Measurements from ENCODE around the gene SLC5A11. TPM values are rescaled to one million over a fixed set of nuclear protein-coding genes. Genes with fewer than 3 reads are reported as not detected.
"Not testable (repeated sequence)": the region's sequence is repeated elsewhere in the genome, so short reads cannot be mapped to it uniquely, and the experiment has no call there.

Gene SLC5A11
- total and polyA plus RNA-seq, 7 experiments from 2014 or later, result 0.46 to 0.80 (median 0.66) TPM; not detected in 3

DNA sequence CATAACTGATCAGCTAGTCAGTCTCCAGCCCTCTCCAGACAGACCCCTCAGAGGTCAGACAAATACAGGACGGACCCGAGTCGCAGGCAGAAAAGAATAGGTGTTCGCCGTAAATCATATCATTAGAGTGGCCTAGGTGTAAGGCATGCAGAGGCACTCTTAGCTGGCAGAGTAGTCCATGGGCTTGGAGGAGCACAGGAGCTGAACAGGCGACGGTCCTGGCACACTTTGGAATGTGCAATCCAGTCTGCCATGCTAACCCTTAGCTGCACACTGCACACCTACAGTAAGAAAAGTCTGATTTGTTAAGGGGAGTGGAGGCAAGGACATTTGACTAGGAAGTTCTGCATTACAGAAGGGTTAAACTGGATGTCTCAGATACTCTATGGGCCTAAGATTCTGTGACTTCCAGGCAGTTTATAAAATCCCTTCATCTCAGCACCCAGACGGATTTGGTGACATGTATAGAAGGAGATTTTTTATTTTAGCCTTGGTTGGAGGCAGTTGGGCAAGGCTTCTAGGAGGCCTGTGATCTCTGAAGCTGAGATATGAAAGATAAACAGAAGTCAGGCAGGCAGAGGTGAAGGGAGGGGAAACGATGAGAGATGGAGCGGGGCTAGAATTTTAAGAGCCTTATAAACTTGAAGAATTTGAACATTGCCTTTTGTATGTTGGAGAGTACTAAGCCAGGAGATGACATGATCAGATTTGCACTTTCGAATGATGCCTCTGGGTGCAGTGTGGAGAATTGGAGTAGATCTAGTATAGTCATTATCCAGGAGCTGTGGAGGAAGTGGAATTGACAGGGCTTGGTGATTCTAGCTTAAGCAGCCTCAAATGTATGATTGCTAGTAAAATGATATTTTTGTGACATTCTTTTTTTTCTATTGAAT, 34.6 kb upstream of the SLC5A11 start:
- Mint-ChIP-seq H3K27ac (peak overlapping the region in 5 of 9 donors; percentile 3 to 28 (median 18)), H3K9me3 (no peaks in the 10 kb centered on the region), H3K27me3 (no peaks in the 10 kb centered on the region), H3K4me1 (no peaks in the 10 kb centered on the region), H3K36me3 (peaks cover 14 to 49% (median 24%) of the 10 kb centered on the region in 5 donors), H3K4me3 (no peak overlapping the region)
- ChIA-PET POLR2A (interaction anchor here (0.8 kb wide), 1 partner anchor 81 kb away, joined by 3 read pairs; no protein-coding TSS in a partner anchor), CTCF (interaction anchor here (0.6 to 0.9 kb wide), 3 partner anchors 10 to 770 kb away, joined by 3 to 5 read pairs (median 4); no protein-coding TSS in a partner anchor)
- Histone ChIP-seq H3K27me3 (ENCODE audit: control insufficient read depth in 2 of 2, insufficient read depth in 2 of 2, low read length in 2 of 2) (no peaks in the 10 kb centered on the region), H3K4me3 (ENCODE audit: low read length) (no peak overlapping the region), H3K27ac (ENCODE audit: low read depth, low read length) (no peak overlapping the region), H3K4me1 (ENCODE audit: control insufficient read depth in 2 of 2, insufficient read depth in 2 of 2, low read length in 2 of 2) (no peaks in the 10 kb centered on the region), H3K36me3 (ENCODE audit: control insufficient read depth in 2 of 3, insufficient read depth in 3 of 3, low read length in 3 of 3) (peaks cover 19 to 93% (median 36%) of the 10 kb centered on the region in 3 experiments), H3K9me3 (ENCODE audit: control insufficient read depth in 2 of 3, low read length in 3 of 3) (no peaks in the 10 kb centered on the region)
- intact Hi-C loops (cut with micrococcal nuclease), result loop anchor here in 1 of 2 donors (10.0 kb wide), 1 partner anchor 134 kb away; no protein-coding TSS in a partner anchor
- ATAC-seq, result no peak
- no peak for DNase-seq

- H3K27me3 Mint-ChIP-seq; H3K9me3 Mint-ChIP-seq; H3K4me3 Mint-ChIP-seq; ATAC-seq; H3K27ac ChIP-seq (ENCODE audit: low read depth, low read length); H3K4me3 ChIP-seq (ENCODE audit: low read length); H3K27me3 ChIP-seq (ENCODE audit: control insufficient read depth in 2 of 2, insufficient read depth in 2 of 2, low read length in 2 of 2); H3K9me3 ChIP-seq (ENCODE audit: control insufficient read depth in 2 of 3, low read length in 3 of 3); CTCF ChIA-PET; DNase-seq; H3K4me1 ChIP-seq (ENCODE audit: control insufficient read depth in 2 of 2, insufficient read depth in 2 of 2, low read length in 2 of 2); H3K4me1 Mint-ChIP-seq; H3K27ac Mint-ChIP-seq; POLR2A ChIA-PET: not testable (repeated sequence)
- intact Hi-C loops (cut with micrococcal nuclease), result loop anchor here in 1 of 2 donors (10.0 kb wide), 1 partner anchor 132 kb away; no protein-coding TSS in a partner anchor
- peaks cover 17 to 89% (median 26%) of the 10 kb centered on the region in 3 experiments for H3K36me3 ChIP-seq (ENCODE audit: control insufficient read depth in 2 of 3, insufficient read depth in 3 of 3, low read length in 3 of 3)
- peaks cover 14 to 44% (median 19%) of the 10 kb centered on the region in 5 donors for H3K36me3 Mint-ChIP-seq
Observed at GRCh38 chr16:24812813-24813212, 33.0 kb upstream of the SLC5A11 start.

GRCh38 chr16:24815021-24815420, 30.7 kb upstream of the SLC5A11 start:
- Mint-ChIP-seq H3K9me3 (no peaks in the 10 kb centered on the region), H3K4me1 (peaks cover 0 to 2% (median 0%) of the 10 kb centered on the region in 7 donors), H3K36me3 (peaks cover 18 to 53% (median 35%) of the 10 kb centered on the region in 5 donors), H3K4me3 (no peak overlapping the region), H3K27ac (no peak overlapping the region), H3K27me3 (no peaks in the 10 kb centered on the region)
- DNase-seq, result no peak
- no peaks in the 10 kb centered on the region for H3K27me3 ChIP-seq (ENCODE audit: control insufficient read depth in 2 of 2, insufficient read depth in 2 of 2, low read length in 2 of 2)
- no peak overlapping the region for H3K4me3 ChIP-seq (ENCODE audit: low read length)
- ATAC-seq, result no peak
- intact Hi-C loops (cut with micrococcal nuclease), result loop anchor here in 1 of 2 donors (10.0 kb wide), 1 partner anchor 130 kb away; no protein-coding TSS in a partner anchor
- peaks cover 25 to 89% (median 26%) of the 10 kb centered on the region in 3 experiments for H3K36me3 ChIP-seq (ENCODE audit: control insufficient read depth in 2 of 3, insufficient read depth in 3 of 3, low read length in 3 of 3)
- ChIA-PET POLR2A (no interaction called here), CTCF (interaction anchor here (0.6 kb wide), 1 partner anchor 118 kb away, joined by 3 read pairs; no protein-coding TSS in a partner anchor)
- H3K27ac ChIP-seq (ENCODE audit: low read depth, low read length), result no peak overlapping the region
- H3K4me1 ChIP-seq (ENCODE audit: control insufficient read depth in 2 of 2, insufficient read depth in 2 of 2, low read length in 2 of 2), result no peaks in the 10 kb centered on the region
- no peaks in the 10 kb centered on the region for H3K9me3 ChIP-seq (ENCODE audit: control insufficient read depth in 2 of 3, low read length in 3 of 3)

DNA sequence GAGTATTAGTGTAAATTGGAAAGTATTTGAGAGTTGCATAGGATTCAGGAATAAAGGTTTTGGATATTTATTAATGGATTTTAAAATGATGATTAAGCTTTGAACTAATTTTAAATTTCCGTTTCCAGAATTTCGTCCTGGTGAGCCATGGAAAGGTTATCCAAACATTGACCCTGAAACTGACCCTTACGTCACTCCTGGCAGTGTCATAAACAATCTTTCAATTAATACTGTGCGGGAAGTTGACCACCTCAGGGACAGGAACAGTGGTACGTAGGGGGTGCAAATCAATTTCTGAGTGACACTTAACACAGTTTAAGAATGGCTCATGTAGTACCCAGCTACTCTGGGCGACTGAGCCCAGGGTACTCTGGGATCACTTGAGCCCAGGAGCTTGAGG, 29.1 kb upstream of the SLC5A11 start:
- H3K36me3 ChIP-seq (ENCODE audit: control insufficient read depth in 2 of 3, insufficient read depth in 3 of 3, low read length in 3 of 3), result peaks cover 23 to 89% (median 42%) of the 10 kb centered on the region in 3 experiments
- intact Hi-C loops (cut with micrococcal nuclease), result loop anchor here in 1 of 2 donors (10.0 kb wide), 1 partner anchor 128 kb away; no protein-coding TSS in a partner anchor
- no peak overlapping the region for H3K27ac ChIP-seq (ENCODE audit: low read depth, low read length)
- H3K4me3 ChIP-seq (ENCODE audit: low read length), result no peak overlapping the region
- CTCF ChIA-PET, result no interaction called here
- POLR2A ChIA-PET, result no interaction called here
- no peaks in the 10 kb centered on the region for H3K27me3 ChIP-seq (ENCODE audit: control insufficient read depth in 2 of 2, insufficient read depth in 2 of 2, low read length in 2 of 2)
- H3K27me3 Mint-ChIP-seq, result no peaks in the 10 kb centered on the region
- no peaks in the 10 kb centered on the region for H3K9me3 ChIP-seq (ENCODE audit: control insufficient read depth in 2 of 3, low read length in 3 of 3)
- H3K4me3 Mint-ChIP-seq, result no peak overlapping the region
- no peaks in the 10 kb centered on the region for H3K9me3 Mint-ChIP-seq
- DNase-seq (no peak), ATAC-seq (no peak)
- H3K27ac Mint-ChIP-seq, result peak overlapping the region in 1 of 9 donors; percentile 59
- no peaks in the 10 kb centered on the region for H3K4me1 ChIP-seq (ENCODE audit: control insufficient read depth in 2 of 2, insufficient read depth in 2 of 2, low read length in 2 of 2)
- peaks cover 0 to 2% (median 0%) of the 10 kb centered on the region in 7 donors for H3K4me1 Mint-ChIP-seq
- peaks cover 18 to 54% (median 31%) of the 10 kb centered on the region in 5 donors for H3K36me3 Mint-ChIP-seq

DNA sequence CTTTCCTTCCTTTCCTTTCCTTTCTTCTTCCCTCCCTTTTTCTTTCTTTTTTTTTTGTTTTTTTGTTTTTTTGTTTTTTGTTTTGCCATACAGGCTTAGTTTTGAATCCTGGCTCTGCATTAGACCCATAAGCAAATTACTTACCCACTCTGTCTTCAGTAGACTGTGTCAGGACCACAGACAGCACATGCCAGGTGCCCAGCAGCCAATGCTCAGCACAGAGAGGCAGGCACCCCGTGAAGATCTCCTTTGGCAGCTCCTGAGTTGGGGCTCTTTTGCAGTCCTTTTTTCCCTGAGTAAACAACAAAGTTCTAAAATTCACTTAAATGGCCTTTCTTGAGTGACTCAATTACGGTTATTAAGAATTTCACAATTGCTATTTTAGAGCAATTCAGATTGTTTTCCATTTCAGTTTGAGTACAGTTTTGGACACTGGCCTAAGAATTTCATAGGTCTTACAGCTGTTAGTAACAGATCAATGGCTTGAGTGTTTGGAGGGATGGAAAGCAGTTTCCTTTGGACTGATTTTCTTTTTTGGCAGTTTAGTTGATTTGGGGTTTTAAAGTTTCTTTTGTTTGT, 26.2 kb upstream of the SLC5A11 start:
- Histone ChIP-seq H3K4me1 (ENCODE audit: control insufficient read depth in 2 of 2, insufficient read depth in 2 of 2, low read length in 2 of 2) (no peaks in the 10 kb centered on the region), H3K9me3 (ENCODE audit: control insufficient read depth in 2 of 3, low read length in 3 of 3) (no peaks in the 10 kb centered on the region), H3K4me3 (ENCODE audit: low read length) (no peak overlapping the region), H3K36me3 (ENCODE audit: control insufficient read depth in 2 of 3, insufficient read depth in 3 of 3, low read length in 3 of 3) (peaks cover 31 to 92% (median 48%) of the 10 kb centered on the region in 3 experiments), H3K27ac (ENCODE audit: low read depth, low read length) (no peak overlapping the region), H3K27me3 (ENCODE audit: control insufficient read depth in 2 of 2, insufficient read depth in 2 of 2, low read length in 2 of 2) (no peaks in the 10 kb centered on the region)
- H3K9me3 Mint-ChIP-seq, result no peaks in the 10 kb centered on the region
- no peaks in the 10 kb centered on the region for H3K27me3 Mint-ChIP-seq
- CTCF ChIA-PET, result no interaction called here
- no peak overlapping the region for H3K4me3 Mint-ChIP-seq
- peaks cover 0 to 4% (median 0%) of the 10 kb centered on the region in 7 donors for H3K4me1 Mint-ChIP-seq
- H3K36me3 Mint-ChIP-seq, result peaks cover 21 to 68% (median 30%) of the 10 kb centered on the region in 5 donors
- DNase-seq (no peak), ATAC-seq (no peak)
- intact Hi-C loops (cut with micrococcal nuclease), result loop anchor here in 1 of 2 donors (10.0 kb wide), 1 partner anchor 125 kb away; no protein-coding TSS in a partner anchor
- POLR2A ChIA-PET, result no interaction called here
- H3K27ac Mint-ChIP-seq, result peak overlapping the region in 4 of 9 donors; percentile 1 to 71 (median 49)

GRCh38 chr16:24820522-24820921, 25.2 kb upstream of the SLC5A11 start:
- H3K36me3 Mint-ChIP-seq, result peaks cover 18 to 70% (median 30%) of the 10 kb centered on the region in 5 donors
- intact Hi-C loops (cut with micrococcal nuclease), result no loop called here

More at GRCh38 chr16:24820522-24820921, 25.2 kb upstream of the SLC5A11 start:
- peaks cover 0 to 4% (median 0%) of the 10 kb centered on the region in 7 donors for H3K4me1 Mint-ChIP-seq
- H3K9me3 ChIP-seq (ENCODE audit: control insufficient read depth in 2 of 3, low read length in 3 of 3), result no peaks in the 10 kb centered on the region
- POLR2A ChIA-PET, result no interaction called here
- CTCF ChIA-PET, result no interaction called here
- no peaks in the 10 kb centered on the region for H3K27me3 Mint-ChIP-seq
- no peak overlapping the region for H3K4me3 Mint-ChIP-seq
- H3K4me1 ChIP-seq (ENCODE audit: control insufficient read depth in 2 of 2, insufficient read depth in 2 of 2, low read length in 2 of 2), result no peaks in the 10 kb centered on the region
- no peak for DNase-seq
- ATAC-seq, result no peak
- H3K27me3 ChIP-seq (ENCODE audit: control insufficient read depth in 2 of 2, insufficient read depth in 2 of 2, low read length in 2 of 2), result no peaks in the 10 kb centered on the region
- no peak overlapping the region for H3K27ac ChIP-seq (ENCODE audit: low read depth, low read length)
- H3K27ac Mint-ChIP-seq, result peak overlapping the region in 6 of 9 donors; percentile 19 to 72 (median 52)
- no peaks in the 10 kb centered on the region for H3K9me3 Mint-ChIP-seq
- no peak overlapping the region for H3K4me3 ChIP-seq (ENCODE audit: low read length)
- peaks cover 24 to 83% (median 40%) of the 10 kb centered on the region in 3 experiments for H3K36me3 ChIP-seq (ENCODE audit: control insufficient read depth in 2 of 3, insufficient read depth in 3 of 3, low read length in 3 of 3)

All from naive thymus-derived CD4-positive, alpha-beta T cell (primary cell).